PC-9 (cell line): ENCODE results near the gene C7orf33. TPM values are rescaled to one million over a fixed set of nuclear protein-coding genes. Genes with fewer than 3 reads are reported as not detected.
"Not testable (repeated sequence)": the region's sequence is repeated elsewhere in the genome, so short reads cannot be mapped to it uniquely, and the experiment has no call there.

ENCODE experiments used
- BruUV-seq: library from RNA; stranded (reverse); fragments of 400-500 nt; replicated peaks from 2 replicates; lab custom pipeline; 2021; lab: Mats Ljungman, UMichigan
- CTCF ChIA-PET: fragments of 300-600 bp; sonication (Branson Sonifier 250); formaldehyde crosslinking; loops from one replicate; lab custom pipeline; 2022; ENCODE audit warnings: antibody characterized with exemption; lab: Charles Lee
- POLR2A ChIA-PET: fragments of 300-600 bp; sonication (Branson Sonifier 250); formaldehyde crosslinking; loops from one replicate; lab custom pipeline; 2022; ENCODE audit warnings: antibody characterized with exemption; ENCODE audit not compliant: unreplicated experiment; lab: Charles Lee
- DNase-seq, 2 experiments: peaks; one replicate each; pipeline versions ENCODE4 v3.0.0 to v3.0.0-alpha.2; 2015 to 2022; ENCODE audit warnings: mixed read lengths in 1 of 2
- H2AFZ ChIP-seq: fragments of 200-600 bp; sonication (generic); 2 replicates; pipeline ENCODE4 v1.8.1; 2017; ENCODE audit warnings: antibody characterized with exemption
- H3F3A ChIP-seq: fragments of 200-600 bp; sonication (generic); 2 replicates; pipeline ENCODE4 v1.8.1; 2017; ENCODE audit warnings: antibody characterized with exemption, mild to moderate bottlenecking, low read depth; ENCODE audit not compliant: insufficient read depth
- H3K27ac ChIP-seq: fragments of 200-600 bp; sonication (generic); 2 replicates; pipeline ENCODE4 v1.6.1; 2016; ENCODE audit warnings: mixed run types
- H3K27me3 ChIP-seq: fragments of 200-600 bp; sonication (generic); 2 replicates; pipeline ENCODE4 v1.6.1; 2016; ENCODE audit warnings: low read depth, mixed run types; ENCODE audit not compliant: insufficient read depth
- H3K36me3 ChIP-seq: fragments of 200-600 bp; sonication (generic); 2 replicates; pipeline ENCODE4 v1.6.1; 2016; ENCODE audit warnings: low read depth, mixed run types
- H3K4me1 ChIP-seq: fragments of 200-600 bp; sonication (generic); replicated peaks from 2 replicates; pipeline ENCODE4 v1.6.1; 2016; ENCODE audit warnings: mixed run types; ENCODE audit not compliant: insufficient read depth
- H3K4me2 ChIP-seq: fragments of 200-600 bp; sonication (generic); 2 replicates; pipeline ENCODE4 v1.6.1; 2017; ENCODE audit warnings: mixed run types
- H3K4me3 ChIP-seq: fragments of 200-600 bp; sonication (generic); 2 replicates; pipeline ENCODE4 v1.6.1; 2016; ENCODE audit warnings: mixed run types
- H3K79me2 ChIP-seq: fragments of 200-600 bp; sonication (generic); 2 replicates; pipeline ENCODE4 v1.6.1; 2017; ENCODE audit warnings: low read depth, mixed run types
- H3K9me2 ChIP-seq: fragments of 200-600 bp; sonication (generic); 2 replicates; pipeline ENCODE4 v1.8.1; 2017; ENCODE audit warnings: mild to moderate bottlenecking; ENCODE audit not compliant: insufficient read depth
- H3K9me3 ChIP-seq: fragments of 200-600 bp; sonication (generic); 2 replicates; pipeline ENCODE4 v1.8.1; 2016; ENCODE audit warnings: low read depth; ENCODE audit not compliant: insufficient read depth
- H4K20me1 ChIP-seq: fragments of 200-600 bp; sonication (generic); 2 replicates; pipeline ENCODE4 v1.8.1; 2017; ENCODE audit not compliant: insufficient read depth
- CTCF ChIP-seq: fragments of 200-600 bp; sonication (generic); conservative IDR thresholded peaks from 2 replicates; pipeline ENCODE4 v1.6.1; 2017; ENCODE audit warnings: mixed run types, antibody characterized with exemption, mild to moderate bottlenecking, moderate library complexity
- EZH2 ChIP-seq: fragments of 200-600 bp; sonication (generic); IDR thresholded peaks from 2 replicates; pipeline ENCODE4 v1.8.0; 2017; ENCODE audit warnings: antibody characterized with exemption, low read depth
- intact Hi-C: fragments of 100-400 bp; cut with micrococcal nuclease; formaldehyde crosslinking; loops from one replicate; pipeline ENCODE4 v1.10.0; 2022; ENCODE audit not compliant: unreplicated experiment
- total RNA-seq: library from RNA; stranded (reverse); gene quantifications from 2 replicates; pipeline ENCODE4 v1.2.3, GENCODE V29; 2021

C7orf33 gene
- total RNA-seq, 1 experiment from 2014 or later, result not detected

GRCh38 chr7:148571381-148571780 lies 19.2 kb upstream of the C7orf33 start:
- CTCF ChIA-PET, result interaction anchor here (1.1 kb wide), 1 partner anchor 392 kb away, joined by 5 read pairs; no protein-coding TSS in a partner anchor

GRCh38 chr7:148572067-148572522 lies 18.5 kb upstream of the C7orf33 start:
- no peaks in the 10 kb centered on the region for H4K20me1 ChIP-seq
- POLR2A ChIA-PET, result no interaction called here
- no peaks in the 10 kb centered on the region for H3F3A ChIP-seq
- H2AFZ ChIP-seq, result no peak overlapping the region
- CTCF ChIA-PET, result interaction anchor here (1.1 kb wide), 1 partner anchor 391 kb away, joined by 5 read pairs; no protein-coding TSS in a partner anchor
- no peaks in the 10 kb centered on the region for H3K27me3 ChIP-seq
- DNase-seq, result no peak
- no peaks in the 10 kb centered on the region for H3K79me2 ChIP-seq
- no peaks in the 10 kb centered on the region for H3K36me3 ChIP-seq
- H3K4me1 ChIP-seq, result no peaks in the 10 kb centered on the region
- H3K4me2 ChIP-seq, result no peak overlapping the region
- no peaks in the 10 kb centered on the region for H3K9me3 ChIP-seq
- intact Hi-C loops, result no loop called here
- BruUV-seq, result no TSS peak
- no peak overlapping the region for H3K4me3 ChIP-seq
- H3K9me2 ChIP-seq, result no peaks in the 10 kb centered on the region
- H3K27ac ChIP-seq, result no peak overlapping the region
- TF ChIP-seq CTCF (no peak), EZH2 (no peak)

More at GRCh38 chr7:148571381-148571780, 19.2 kb upstream of the C7orf33 start:
- no peak for DNase-seq
- Histone ChIP-seq H3K9me2 (no peaks in the 10 kb centered on the region), H3K4me2 (no peak overlapping the region), H3K4me3 (no peak overlapping the region), H2AFZ (no peak overlapping the region), H3K36me3 (no peaks in the 10 kb centered on the region), H3K9me3 (no peaks in the 10 kb centered on the region), H3F3A (no peaks in the 10 kb centered on the region), H3K79me2 (no peaks in the 10 kb centered on the region), H3K27ac (no peak overlapping the region), H3K4me1 (no peaks in the 10 kb centered on the region), H3K27me3 (no peaks in the 10 kb centered on the region), H4K20me1 (no peaks in the 10 kb centered on the region)
- intact Hi-C loops, result no loop called here
- TF ChIP-seq EZH2, result no peak
- TF ChIP-seq CTCF, result no peak
- POLR2A ChIA-PET, result no interaction called here
- no TSS peak for BruUV-seq

GRCh38 chr7:148573581-148573980 lies 17.0 kb upstream of the C7orf33 start:
- H3K27me3 ChIP-seq, H3K4me2 ChIP-seq, H4K20me1 ChIP-seq, DNase-seq, POLR2A ChIA-PET, intact Hi-C loops, H3K4me1 ChIP-seq, H3K9me2 ChIP-seq, H3F3A ChIP-seq, H3K27ac ChIP-seq, H3K9me3 ChIP-seq, H3K36me3 ChIP-seq, H2AFZ ChIP-seq, CTCF ChIA-PET, H3K4me3 ChIP-seq, BruUV-seq, H3K79me2 ChIP-seq: not testable (repeated sequence)
